Keratinocyte (primary cell): Measurements from ENCODE around the gene CDC42BPG. TPM values are rescaled to one million over a fixed set of nuclear protein-coding genes. Genes with fewer than 3 reads are reported as not detected.

ENCODE experiments used
- DNase-seq: peaks from one replicate; pipeline ENCODE4 v3.0.0-alpha.2; 2011; ENCODE audit warnings: low read depth, missing footprints, low spot score
- FAIRE-seq: peaks from 2 replicates; lab custom pipeline; 2011; peaks lifted over from hg19 to GRCh38; lab: Jason Lieb, UNC
- H2AFZ ChIP-seq: 2 replicates; pipeline ENCODE4 v1.6.0; 2012; ENCODE audit warnings: low read length, control low read depth, inconsistent platforms; ENCODE audit not compliant: control insufficient read depth
- H3K27ac ChIP-seq: 2 replicates; pipeline ENCODE4 v1.5.1; 2011; ENCODE audit warnings: low read length; ENCODE audit not compliant: control insufficient read depth, insufficient read depth
- H3K27me3 ChIP-seq: 3 replicates; pipeline ENCODE4 v1.6.0; 2011; ENCODE audit warnings: low read length; ENCODE audit not compliant: control insufficient read depth, insufficient read depth; ENCODE audit errors: extremely low read depth
- H3K36me3 ChIP-seq, 2 experiments: 2 replicates in 1 of 2; 3 replicates in 1 of 2; pipeline ENCODE4 v1.5.1; 2011; ENCODE audit warnings: low read length in 2 of 2, mild to moderate bottlenecking in 1 of 2; ENCODE audit not compliant: control insufficient read depth in 2 of 2, insufficient read depth in 2 of 2; ENCODE audit errors: extremely low read depth in 1 of 2
- H3K4me1 ChIP-seq: 3 replicates; pipeline ENCODE4 v1.5.1; 2011; ENCODE audit warnings: low read length; ENCODE audit not compliant: control insufficient read depth, insufficient read depth; ENCODE audit errors: extremely low read depth
- H3K4me2 ChIP-seq: 3 replicates; pipeline ENCODE4 v1.6.0; 2011; ENCODE audit warnings: low read depth, low read length; ENCODE audit not compliant: control insufficient read depth, insufficient read depth; ENCODE audit errors: extremely low read depth
- H3K4me3 ChIP-seq, 3 experiments: fragments of 200-600 bp in 1 of 3; sonication (generic) in 1 of 3; 2 replicates in 2 of 3; 3 replicates in 1 of 3; pipeline ENCODE4 v1.5.1; 2011 to 2016; ENCODE audit warnings: low read length in 3 of 3, mild to moderate bottlenecking in 3 of 3, control low read depth in 2 of 3, inconsistent platforms in 1 of 3, low read depth in 1 of 3, mixed read lengths in 1 of 3, mixed run types in 1 of 3, moderate library complexity in 1 of 3; ENCODE audit not compliant: control insufficient read depth in 2 of 3, insufficient read depth in 2 of 3; ENCODE audit errors: extremely low read depth in 1 of 3
- H3K79me2 ChIP-seq: 2 replicates; pipeline ENCODE4 v1.6.0; 2012; ENCODE audit warnings: low read length; ENCODE audit not compliant: control insufficient read depth, insufficient read depth
- H3K9ac ChIP-seq: 3 replicates; pipeline ENCODE4 v1.6.0; 2011; ENCODE audit warnings: low read length; ENCODE audit not compliant: control insufficient read depth, insufficient read depth; ENCODE audit errors: extremely low read depth
- H3K9me1 ChIP-seq: 3 replicates; pipeline ENCODE4 v1.6.0; 2011; ENCODE audit warnings: low read length; ENCODE audit not compliant: control insufficient read depth, insufficient read depth; ENCODE audit errors: extremely low read depth
- H3K9me3 ChIP-seq: 2 replicates; pipeline ENCODE4 v1.5.1; 2012; ENCODE audit warnings: low read depth, low read length; ENCODE audit not compliant: control insufficient read depth
- H4K20me1 ChIP-seq: 3 replicates; pipeline ENCODE4 v1.6.0; 2011; ENCODE audit warnings: low read length; ENCODE audit not compliant: control insufficient read depth, insufficient read depth; ENCODE audit errors: extremely low read depth
- EZH2 ChIP-seq: IDR thresholded peaks from one replicate; pipeline ENCODE4 v1.6.1; 2012; ENCODE audit warnings: inconsistent platforms, mild to moderate bottlenecking, low read length, moderate library complexity
- dilution Hi-C: fragments of 300-500 bp; cut with MboI; formaldehyde crosslinking; loops from one replicate; pipeline ENCODE4 v1.7.0; 2020; ENCODE audit warnings: low sequenced_read_pairs; ENCODE audit not compliant: extremely low pct_ligation_motif_present
- polyA plus RNA-seq, 5 experiments: library from polyadenylated mRNA; depleted of rRNA in 3 of 5; stranded (reverse) in 3 of 5; stranded (forward) in 1 of 5; unstranded in 1 of 5; fragments of >200 nt; gene quantifications; 1 replicate in 1 of 5; 2 replicates in 3 of 5; 3 replicates in 1 of 5; pipeline versions ENCODE4 v1.2.1 to v1.2.3, GENCODE V29; 2011 to 2012; ENCODE audit warnings: missing spikeins in 2 of 5, low read depth in 1 of 5, low replicate concordance in 1 of 5
- TF ChIP-seq, protein P1 (sequence below), 3 experiments: IDR thresholded peaks in 1 of 3; conservative IDR thresholded peaks in 1 of 3; optimal IDR thresholded peaks in 1 of 3; 2 replicates in 2 of 3; 3 replicates in 1 of 3; pipeline versions ENCODE3 to v1.5.1; 2011; ENCODE audit warnings: low read length in 3 of 3, mild to moderate bottlenecking in 3 of 3, moderate library complexity in 2 of 3, control low read depth in 1 of 3, inconsistent platforms in 1 of 3; ENCODE audit not compliant: insufficient read depth in 2 of 3; ENCODE audit errors: extremely low read depth in 1 of 3

CDC42BPG gene
- polyA plus RNA-seq, 1 donor (not counting 4 experiments of a cell fraction or from before 2014, with no cell fraction given), result 2.5 TPM

DNA sequence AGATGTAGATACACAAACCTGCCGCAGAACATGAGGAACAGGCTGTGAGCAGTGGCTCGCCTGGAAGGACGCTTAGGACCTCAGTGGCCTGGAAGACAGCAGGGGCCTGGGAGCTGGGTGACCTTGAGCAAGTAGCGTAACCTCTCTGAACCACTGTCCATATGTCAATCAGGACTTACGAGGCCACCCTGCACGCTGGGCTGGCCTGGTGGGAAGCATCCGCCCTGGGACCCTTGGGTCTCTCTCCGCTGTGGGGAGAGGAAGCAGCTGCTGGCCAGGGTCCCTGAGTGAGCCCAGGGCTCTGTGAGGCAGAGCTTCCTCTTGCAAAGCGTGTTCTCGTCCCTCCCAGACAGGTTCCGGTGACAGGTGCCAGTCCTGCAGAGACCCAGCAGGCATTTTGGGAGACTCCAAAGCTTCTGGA is 48.0 kb upstream of the CDC42BPG start:
- no peaks in the 10 kb centered on the region for H3K9me3 ChIP-seq
- H3K9me1 ChIP-seq, result no peaks in the 10 kb centered on the region
- no peak overlapping the region for H3K4me3 ChIP-seq
- dilution Hi-C loops, result no loop called here
- H3K27me3 ChIP-seq, result no peaks in the 10 kb centered on the region
- FAIRE-seq (no peak), DNase-seq (no peak)
- H3K79me2 ChIP-seq, result no peaks in the 10 kb centered on the region
- no peak overlapping the region for H2AFZ ChIP-seq
- TF ChIP-seq EZH2, result no peak
- TF ChIP-seq, protein P1, sequence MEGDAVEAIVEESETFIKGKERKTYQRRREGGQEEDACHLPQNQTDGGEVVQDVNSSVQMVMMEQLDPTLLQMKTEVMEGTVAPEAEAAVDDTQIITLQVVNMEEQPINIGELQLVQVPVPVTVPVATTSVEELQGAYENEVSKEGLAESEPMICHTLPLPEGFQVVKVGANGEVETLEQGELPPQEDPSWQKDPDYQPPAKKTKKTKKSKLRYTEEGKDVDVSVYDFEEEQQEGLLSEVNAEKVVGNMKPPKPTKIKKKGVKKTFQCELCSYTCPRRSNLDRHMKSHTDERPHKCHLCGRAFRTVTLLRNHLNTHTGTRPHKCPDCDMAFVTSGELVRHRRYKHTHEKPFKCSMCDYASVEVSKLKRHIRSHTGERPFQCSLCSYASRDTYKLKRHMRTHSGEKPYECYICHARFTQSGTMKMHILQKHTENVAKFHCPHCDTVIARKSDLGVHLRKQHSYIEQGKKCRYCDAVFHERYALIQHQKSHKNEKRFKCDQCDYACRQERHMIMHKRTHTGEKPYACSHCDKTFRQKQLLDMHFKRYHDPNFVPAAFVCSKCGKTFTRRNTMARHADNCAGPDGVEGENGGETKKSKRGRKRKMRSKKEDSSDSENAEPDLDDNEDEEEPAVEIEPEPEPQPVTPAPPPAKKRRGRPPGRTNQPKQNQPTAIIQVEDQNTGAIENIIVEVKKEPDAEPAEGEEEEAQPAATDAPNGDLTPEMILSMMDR (optimal IDR thresholded peaks at IDR 0.05 in 1 of 3, IDR thresholded peaks at IDR 0.05 in 1 of 3, conservative IDR thresholded peaks at IDR 0.05 in 1 of 3; ENCODE audit: extremely low read depth in 1 of 3, insufficient read depth in 2 of 3, low read length in 3 of 3), result no peak
- peaks cover 0 to 7% of the 10 kb centered on the region in 2 experiments for H3K36me3 ChIP-seq
- peaks cover 7% of the 10 kb centered on the region for H3K4me1 ChIP-seq
- no peak overlapping the region for H3K9ac ChIP-seq
- no peak overlapping the region for H3K4me2 ChIP-seq
- H3K27ac ChIP-seq, result no peak overlapping the region
- H4K20me1 ChIP-seq, result no peaks in the 10 kb centered on the region

DNA sequence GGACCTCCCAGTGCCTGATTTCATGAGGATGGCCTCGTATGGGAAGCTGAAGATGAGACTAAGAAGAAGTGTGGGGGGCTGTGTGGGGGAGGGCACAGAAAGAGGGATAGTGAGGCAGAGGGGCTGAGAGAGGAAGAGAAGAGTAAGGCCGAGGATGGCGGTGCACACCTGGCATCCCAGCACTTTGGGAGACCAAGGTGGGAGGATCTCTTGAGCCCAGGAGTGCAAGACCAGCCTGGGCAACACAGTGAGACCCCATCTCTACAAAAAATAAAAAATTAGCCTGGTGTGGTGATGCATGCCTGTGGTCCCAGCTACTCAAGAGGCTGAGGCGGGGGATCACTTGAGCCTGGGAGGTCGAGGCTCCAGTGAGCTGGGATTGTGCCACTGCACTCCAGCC is 47.4 kb upstream of the CDC42BPG start:
- no peak overlapping the region for H2AFZ ChIP-seq
- no peak overlapping the region for H3K4me2 ChIP-seq
- DNase-seq (no peak), FAIRE-seq (no peak)
- H3K4me1 ChIP-seq, result peaks cover 7% of the 10 kb centered on the region
- H3K27me3 ChIP-seq, result no peaks in the 10 kb centered on the region
- no peaks in the 10 kb centered on the region for H3K79me2 ChIP-seq
- H3K36me3 ChIP-seq, result peaks cover 0 to 5% of the 10 kb centered on the region in 2 experiments
- H3K9me1 ChIP-seq, result no peaks in the 10 kb centered on the region
- dilution Hi-C loops, result no loop called here
- H3K9ac ChIP-seq, result no peak overlapping the region
- no peak for TF ChIP-seq EZH2
- TF ChIP-seq, protein P1 (optimal IDR thresholded peaks at IDR 0.05 in 1 of 3, IDR thresholded peaks at IDR 0.05 in 1 of 3, conservative IDR thresholded peaks at IDR 0.05 in 1 of 3; ENCODE audit: extremely low read depth in 1 of 3, insufficient read depth in 2 of 3, low read length in 3 of 3), result no peak
- H4K20me1 ChIP-seq, result no peaks in the 10 kb centered on the region
- no peaks in the 10 kb centered on the region for H3K9me3 ChIP-seq
- H3K4me3 ChIP-seq, result no peak overlapping the region
- no peak overlapping the region for H3K27ac ChIP-seq
